ENCODE data around the gene OR2AG2.

DNA sequence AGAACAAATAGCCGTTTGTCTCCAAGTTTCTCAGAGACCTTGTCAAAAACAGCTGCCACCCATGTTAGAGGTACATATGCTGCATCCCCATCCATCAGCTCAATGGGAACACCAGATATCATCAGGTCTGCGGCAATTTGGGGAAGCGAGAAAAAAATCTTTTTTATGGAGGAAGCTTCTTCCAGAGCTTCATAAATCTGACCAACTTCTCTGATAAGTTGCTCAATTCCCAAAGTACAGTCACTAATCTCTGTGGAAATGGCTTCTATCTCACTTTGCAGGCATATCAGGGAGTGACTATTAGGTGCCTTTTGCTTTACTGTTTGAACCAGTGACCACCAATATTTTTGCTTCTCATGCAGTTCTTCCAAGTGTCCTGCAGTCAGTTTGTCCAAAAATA, 54.4 kb downstream of the OR2AG2 start:
- TF ChIP-seq, protein P1, sequence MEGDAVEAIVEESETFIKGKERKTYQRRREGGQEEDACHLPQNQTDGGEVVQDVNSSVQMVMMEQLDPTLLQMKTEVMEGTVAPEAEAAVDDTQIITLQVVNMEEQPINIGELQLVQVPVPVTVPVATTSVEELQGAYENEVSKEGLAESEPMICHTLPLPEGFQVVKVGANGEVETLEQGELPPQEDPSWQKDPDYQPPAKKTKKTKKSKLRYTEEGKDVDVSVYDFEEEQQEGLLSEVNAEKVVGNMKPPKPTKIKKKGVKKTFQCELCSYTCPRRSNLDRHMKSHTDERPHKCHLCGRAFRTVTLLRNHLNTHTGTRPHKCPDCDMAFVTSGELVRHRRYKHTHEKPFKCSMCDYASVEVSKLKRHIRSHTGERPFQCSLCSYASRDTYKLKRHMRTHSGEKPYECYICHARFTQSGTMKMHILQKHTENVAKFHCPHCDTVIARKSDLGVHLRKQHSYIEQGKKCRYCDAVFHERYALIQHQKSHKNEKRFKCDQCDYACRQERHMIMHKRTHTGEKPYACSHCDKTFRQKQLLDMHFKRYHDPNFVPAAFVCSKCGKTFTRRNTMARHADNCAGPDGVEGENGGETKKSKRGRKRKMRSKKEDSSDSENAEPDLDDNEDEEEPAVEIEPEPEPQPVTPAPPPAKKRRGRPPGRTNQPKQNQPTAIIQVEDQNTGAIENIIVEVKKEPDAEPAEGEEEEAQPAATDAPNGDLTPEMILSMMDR (IDR thresholded peaks at IDR 0.05; ENCODE audit: low read depth, low read length, poor library complexity, severe bottlenecking): no peak
- TF ChIP-seq EZH2phosphoT487 (IDR thresholded peaks at IDR 0.05; ENCODE audit: borderline replicate concordance, low read length): no peak
